Measurements from ENCODE around the gene MYL4.
"Not testable (repeated sequence)": the region's sequence is repeated elsewhere in the genome, so short reads cannot be mapped to it uniquely, and the experiment has no call there.

The MYL4 gene

DNA sequence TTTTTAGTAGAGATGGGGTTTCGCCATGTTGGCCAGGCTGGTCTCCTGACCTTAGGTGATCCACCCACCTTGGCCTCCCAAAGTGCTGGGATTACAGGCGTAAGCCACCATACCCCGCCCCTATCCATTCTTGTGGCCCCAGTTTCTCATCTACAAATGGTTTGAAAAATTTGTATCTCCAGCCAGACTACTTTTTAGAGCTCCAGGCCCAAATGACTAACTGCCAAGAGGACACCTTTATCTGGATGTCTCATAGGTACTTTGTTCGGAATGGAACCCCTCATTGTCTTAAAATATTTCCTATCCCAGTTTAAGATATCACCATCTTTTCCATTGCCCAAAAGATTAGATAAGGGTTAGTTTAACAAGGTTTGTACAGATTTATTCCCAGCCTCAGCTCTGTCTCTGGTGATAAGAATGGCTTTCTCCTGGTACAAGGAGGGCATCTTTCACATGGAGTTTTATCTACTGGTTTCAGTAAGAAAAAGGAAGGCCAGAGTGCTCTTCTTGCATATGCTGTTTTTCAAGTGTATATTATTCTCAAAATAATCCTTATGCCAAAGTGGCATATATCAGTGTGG lies 15.1 kb upstream of the MYL4 start:
- DNase-seq (ENCODE audit: low read depth): no peak

DNA sequence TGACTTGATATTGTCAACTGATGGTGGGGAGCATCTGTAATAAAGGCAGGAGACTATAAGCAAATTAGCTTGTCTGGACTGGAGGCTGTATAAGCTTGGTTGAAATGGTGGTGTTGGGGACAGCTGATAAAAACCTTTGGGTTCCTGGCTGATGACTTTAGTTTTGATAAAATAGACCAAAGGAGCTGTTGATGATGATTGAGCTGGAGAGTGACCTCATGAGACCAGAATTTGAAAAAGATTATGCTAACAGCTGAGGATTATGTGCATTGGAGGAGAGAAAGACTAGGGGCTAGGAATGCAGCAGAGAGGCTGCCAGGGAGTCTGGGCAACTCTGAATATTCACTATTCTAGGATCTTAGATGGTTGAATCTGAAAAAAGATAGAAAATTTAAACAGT lies 11.3 kb upstream of the MYL4 start:
- DNase-seq (ENCODE audit: low read depth): no peak

DNA sequence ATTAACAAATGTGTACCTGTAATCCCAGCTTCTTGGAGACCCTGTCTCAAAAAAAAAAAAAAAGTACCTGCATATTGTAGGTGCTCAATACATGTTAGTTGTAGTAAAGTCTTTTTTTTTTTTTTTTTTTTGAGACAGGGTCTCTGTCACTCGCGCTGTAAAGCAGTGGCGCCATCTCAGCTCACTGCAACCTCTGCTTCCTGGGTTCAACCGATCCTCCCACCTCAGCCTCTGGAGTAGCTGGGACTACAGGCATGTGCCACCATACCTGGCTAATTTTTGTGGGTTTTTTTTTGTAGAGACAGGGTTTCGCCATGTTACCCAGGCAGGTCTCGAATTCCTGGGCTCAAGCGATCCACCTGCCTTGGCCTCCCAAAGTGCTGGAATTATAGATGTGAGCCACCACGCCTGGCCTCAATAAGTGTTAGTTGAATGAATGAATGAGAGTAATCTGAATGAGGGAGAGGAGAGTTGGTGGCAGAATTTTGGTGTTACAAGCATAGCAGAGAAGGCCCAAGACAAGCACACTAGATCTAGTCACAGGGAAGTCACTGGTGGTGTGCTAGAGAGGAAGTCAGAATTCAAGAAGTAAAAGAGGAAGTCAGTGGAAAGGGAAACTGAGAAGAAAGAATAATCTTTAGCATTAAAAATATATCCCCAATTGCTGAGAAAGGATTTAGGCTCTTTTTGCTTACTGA lies 9.4 kb upstream of the MYL4 start:
- no peak for DNase-seq (ENCODE audit: low read depth)

DNA sequence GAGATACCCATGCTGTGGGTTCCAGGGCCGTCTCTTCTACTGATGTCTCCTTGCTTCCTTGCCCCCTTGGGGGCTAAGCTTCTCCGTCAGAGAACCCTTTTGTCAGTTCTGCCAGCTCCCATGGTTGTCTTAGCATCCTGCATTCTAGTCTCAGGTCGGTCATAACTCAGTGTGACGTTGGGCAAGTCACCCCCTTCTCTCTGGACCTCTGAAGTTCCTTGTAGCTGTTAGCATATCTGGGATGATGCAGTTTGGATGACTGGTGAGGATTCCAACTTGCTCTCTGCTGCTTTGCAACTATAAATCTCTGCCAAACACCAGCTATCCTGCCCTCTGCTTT lies 8.9 kb upstream of the MYL4 start:
- no peak for DNase-seq (ENCODE audit: low read depth)

DNA sequence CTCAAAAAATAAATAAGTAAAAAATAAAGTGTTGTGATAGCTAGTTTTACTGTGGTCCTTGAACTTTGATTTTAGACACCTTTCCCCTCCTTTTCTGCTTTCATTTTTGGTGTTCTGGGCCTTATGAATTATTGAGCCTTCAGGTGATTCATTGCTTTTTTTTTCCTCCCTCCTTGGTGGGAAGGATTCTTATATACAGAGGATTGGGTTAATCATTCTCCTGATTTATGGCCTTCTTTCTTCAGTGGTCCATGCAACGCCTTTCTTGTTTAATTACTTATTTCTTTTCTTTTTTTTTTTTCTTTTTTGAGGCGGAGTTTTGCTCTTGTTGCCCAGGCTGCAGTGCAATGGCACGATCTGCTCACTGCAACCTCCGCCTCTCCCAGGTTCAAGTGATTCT lies 8.0 kb upstream of the MYL4 start:
- no peak for DNase-seq (ENCODE audit: low read depth)

DNA sequence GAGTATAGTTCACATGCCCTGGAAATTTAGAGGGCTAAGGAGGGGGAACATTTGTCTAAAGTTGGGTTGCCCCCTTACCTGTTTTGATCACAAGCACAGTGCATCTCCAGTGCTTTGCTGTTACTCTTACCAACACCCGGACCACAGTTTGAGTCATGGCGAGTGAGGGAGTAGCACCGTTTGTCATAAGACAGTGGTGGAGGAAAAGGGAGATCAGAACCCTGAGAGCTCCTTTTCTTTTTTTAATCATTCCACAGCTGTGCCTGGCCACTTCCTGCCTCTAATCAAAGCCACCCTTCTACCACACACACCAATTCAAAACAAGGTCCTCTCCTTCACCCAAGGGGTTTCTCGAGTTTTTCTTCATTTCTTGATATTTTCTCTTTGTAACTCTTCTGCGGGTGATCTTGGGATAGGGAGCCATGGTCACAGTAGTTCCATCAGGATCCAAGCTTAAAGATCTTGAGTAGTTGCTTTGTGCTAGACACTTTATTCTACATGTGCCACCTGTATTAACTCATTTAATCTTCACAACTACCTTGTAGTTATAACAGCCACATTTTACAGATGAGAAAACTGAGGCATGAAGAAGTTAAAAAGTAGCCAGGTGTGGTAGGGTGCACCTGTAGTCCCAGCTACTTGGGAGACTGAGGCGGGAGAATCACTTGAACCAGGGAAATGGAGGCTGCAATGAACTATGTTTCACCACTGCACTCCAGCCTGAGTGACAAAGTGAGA lies 5.0 kb upstream of the MYL4 start:
- peak; percentile 23 for DNase-seq (ENCODE audit: low read depth)

DNA sequence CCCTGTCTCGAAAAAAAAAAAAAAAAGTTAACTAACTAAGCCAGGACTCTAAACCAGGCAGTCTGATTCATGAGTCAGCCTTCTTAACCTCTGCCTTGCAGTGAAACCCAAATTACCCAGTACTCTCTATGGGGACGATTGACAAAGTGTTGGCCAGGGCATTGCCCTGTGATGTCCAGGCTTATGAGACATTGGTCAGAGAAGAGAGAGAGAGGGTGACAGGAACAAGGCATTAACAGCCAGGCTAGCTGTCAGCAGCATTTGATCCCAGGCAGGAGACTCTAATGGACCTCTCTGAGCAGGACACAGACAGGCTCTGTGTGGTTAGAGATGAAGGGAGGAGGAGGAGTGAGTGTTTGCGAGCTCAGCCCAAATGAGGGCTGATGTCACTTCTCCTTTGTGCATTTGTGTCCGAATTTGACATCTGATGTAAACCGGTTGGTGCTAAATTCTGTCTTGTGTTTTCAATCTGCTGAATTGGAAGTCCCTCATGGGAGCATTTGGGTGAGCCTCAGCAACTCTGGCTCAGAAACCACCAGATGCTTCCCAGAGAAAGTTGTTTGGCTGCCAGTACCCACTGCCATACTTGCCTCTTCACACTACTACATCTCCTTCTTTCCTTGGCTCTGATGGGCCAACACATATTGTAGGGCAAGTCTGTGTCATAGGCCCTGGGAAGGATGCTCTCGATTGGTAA lies 4.3 kb upstream of the MYL4 start:
- no peak for DNase-seq (ENCODE audit: low read depth)

DNA sequence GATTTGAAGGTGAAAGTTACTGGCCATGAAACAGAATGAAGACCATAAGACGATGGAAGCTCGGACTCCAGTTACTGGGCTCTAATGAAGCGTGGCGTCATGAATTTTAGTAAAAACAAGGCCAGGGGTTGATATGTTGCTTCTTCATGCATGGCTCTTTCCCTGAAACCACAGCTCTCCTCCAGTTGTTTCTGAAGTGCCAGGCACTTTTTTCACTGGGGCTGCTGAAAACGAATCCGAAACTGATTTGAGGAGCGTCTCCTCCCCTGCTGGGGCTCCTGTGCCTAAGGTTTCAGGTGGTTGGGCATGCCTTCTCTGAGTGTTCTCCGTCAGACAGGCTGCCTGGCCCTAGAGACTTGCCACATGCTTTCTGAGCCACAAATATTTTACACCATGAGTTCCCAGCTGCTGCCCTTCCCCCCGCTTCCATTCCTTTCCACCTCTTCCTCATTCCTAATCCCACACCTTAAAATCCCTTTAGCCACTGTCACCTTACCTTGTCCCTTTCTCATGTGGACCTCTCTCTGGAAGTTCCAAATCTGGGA lies 3.7 kb upstream of the MYL4 start:
- peak; percentile 54 for DNase-seq (ENCODE audit: low read depth)

DNA sequence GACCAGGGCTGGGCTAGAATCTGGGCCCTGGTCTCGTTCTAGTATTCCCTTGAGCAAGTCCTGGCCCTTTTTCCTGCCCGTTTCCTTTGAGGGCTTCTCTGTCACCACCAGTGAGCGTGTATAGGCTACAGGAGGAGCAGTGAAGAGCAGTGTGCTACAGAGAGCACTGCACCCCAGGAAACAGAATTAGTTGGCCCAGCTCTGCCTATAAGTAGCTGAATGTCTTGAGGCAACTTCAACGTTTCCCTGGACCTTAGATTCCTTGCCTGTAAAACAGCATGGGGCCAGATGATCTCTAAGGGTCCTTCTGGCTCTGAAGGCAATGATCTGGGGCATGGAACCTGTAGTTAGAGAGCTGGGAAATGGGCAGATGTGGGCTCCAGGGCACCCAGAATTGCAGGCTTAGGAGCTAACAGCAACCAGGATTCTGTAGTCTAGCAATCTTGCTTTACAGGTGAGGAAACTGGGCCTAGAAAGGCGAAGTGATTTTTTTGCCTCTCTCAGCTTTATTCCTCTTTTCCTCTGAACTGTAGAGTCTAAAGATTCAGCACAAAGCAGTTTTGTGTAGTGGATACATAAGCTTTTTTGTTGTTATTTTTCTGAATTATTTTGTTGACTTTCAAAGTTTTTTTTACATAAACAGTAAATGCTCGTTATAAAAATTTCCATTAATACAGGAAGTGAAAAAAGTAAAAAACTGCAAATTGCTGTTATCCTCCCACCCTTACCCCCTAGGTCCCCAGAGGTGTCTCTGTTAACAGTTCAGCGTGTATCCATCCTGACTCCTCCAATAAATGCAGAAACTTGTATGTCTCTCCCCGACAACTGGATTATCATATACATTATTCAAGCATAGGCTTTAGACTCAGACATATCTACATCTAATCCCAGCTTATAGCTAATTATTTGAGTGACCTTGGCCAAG lies 1.7 kb upstream of the MYL4 start:
- no peak for DNase-seq (ENCODE audit: low read depth)

DNA sequence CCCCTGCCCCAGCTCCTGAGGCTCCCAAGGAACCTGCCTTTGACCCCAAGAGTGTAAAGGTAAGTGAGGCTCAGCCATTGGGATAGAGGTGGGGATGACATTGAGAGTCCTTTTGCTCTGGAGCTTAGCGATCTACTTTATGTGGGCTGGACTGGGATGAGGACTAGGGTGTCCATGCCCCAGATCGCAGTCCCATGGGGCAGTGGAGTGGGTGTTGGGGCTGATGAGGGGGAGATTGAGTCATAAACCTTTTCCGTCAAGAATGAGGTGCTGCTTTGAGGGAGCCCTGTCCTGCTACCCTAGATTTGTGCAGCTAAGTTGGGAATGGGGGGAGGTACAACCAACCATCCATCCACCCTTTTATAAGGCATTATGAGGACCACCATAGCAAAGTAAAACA lies 351 bp downstream of the MYL4 start:
- DNase-seq (ENCODE audit: low read depth): no peak

DNA sequence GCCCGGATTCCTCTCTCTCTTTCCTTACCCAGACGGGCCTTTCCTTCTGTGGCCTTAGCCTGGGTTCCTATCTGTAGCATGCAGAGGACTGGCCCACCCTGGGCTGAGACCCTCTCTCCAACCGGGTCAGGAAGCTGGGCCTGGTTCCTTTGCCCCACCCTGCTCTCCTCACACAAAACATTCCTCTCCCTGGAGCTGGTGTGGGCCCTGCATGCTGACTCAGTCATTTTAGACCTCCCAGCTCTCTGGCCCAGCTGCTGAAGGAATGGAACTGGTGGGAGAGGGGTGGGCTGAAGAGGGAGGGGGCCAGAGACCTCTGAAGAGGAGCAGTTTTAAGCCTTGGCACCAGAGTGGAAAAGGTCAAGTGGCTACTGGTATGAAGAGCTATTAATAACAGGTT lies 957 bp downstream of the MYL4 start:
- DNase-seq (ENCODE audit: low read depth): no peak

DNA sequence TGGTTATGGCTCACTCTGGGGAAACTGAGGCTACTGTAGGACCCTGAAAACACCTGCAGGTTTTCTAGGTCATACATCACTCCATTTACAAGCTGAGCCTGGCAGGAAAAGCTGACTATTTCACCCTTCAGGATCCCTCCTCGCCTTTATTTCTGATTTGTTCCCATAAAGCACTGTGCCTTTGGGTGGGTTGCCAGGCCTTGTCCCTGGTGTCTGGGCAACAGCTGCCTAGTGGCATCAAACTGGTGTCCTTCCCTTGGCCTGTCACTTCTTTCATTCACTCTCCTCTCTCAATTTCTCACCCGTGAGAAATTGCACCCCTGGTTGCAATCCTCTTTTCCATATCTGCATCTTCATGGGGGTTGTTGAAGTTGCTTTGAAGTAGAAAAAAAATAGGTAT lies 1.6 kb downstream of the MYL4 start:
- no peak for DNase-seq (ENCODE audit: low read depth)

DNA sequence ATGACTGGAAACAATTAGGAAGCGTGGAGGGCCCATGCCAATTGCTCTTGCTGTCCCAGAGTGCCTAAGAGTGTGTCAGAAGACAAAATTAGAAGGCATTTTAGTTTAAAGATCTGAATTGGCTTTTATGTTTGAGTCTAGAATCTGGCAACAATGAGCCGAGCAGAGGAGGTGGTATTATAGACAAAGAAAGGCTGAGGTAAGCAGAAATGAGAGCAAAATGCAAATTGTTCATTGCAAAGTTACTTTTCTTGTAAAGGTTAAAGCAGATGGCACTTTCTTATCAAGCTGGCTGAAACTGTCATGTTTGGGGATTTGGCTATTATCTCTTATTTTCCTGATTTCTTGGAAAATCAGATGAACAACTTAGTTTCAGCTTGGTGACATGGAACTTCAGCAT lies 3.3 kb downstream of the MYL4 start:
- no peak for DNase-seq (ENCODE audit: low read depth)

DNA sequence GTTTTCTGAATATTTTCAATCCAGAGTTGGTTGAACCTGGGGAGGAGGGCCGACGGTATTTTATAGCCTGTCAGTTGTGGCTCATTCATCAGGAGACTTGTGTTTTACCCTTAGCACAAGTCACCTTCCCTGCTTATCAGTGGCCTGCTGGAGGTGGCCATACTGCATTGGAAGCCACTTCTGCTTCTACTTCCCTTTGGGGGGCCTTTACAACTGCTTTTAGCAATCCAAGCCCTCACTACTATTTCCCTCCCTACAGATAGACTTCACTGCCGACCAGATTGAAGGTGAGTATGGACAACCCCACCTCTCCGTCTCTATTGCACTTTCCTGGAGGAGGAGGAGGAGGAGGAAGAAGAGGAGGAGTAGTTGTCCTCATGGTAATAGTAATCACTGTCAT lies 4.4 kb downstream of the MYL4 start:
- no peak for DNase-seq (ENCODE audit: low read depth)

DNA sequence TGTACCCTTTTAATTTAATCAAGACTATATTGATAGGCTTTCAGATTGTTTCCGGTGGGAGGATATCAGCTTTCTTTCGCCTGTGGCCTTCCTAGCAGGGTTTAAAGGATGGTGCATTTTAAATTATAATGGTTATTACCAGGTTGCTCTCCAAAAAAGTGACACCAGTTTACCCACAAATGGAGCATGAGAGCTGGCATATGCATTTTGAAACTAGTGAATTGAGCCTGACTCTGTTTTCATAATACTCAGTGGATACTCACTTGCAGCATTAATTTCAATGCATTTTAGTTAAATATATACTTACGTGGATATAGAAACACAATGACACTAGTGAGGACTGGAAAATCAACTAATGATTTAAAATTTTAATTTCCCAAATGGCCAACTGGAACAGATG lies 5.8 kb downstream of the MYL4 start:
- DNase-seq (ENCODE audit: low read depth): no peak

DNA sequence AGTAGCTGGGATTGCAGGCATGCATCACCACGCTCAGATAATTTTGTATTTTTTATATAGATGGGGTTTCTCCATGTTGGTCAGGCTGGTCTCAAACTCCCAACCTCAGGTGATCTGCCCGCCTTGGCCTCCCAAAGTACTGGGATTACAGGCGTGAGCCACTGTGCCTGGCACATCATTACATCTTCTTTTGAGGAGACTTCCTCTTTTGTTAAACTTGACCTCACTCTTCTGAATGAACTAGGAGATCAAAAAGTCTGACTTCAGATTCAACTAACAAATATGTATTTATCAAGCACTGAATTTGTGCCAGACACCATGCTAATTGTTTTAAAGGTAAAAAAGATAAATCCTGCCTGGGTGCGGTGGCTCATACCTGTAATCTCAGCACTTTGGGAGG lies 7.7 kb downstream of the MYL4 start:
- DNase-seq (ENCODE audit: low read depth): not testable (repeated sequence)

DNA sequence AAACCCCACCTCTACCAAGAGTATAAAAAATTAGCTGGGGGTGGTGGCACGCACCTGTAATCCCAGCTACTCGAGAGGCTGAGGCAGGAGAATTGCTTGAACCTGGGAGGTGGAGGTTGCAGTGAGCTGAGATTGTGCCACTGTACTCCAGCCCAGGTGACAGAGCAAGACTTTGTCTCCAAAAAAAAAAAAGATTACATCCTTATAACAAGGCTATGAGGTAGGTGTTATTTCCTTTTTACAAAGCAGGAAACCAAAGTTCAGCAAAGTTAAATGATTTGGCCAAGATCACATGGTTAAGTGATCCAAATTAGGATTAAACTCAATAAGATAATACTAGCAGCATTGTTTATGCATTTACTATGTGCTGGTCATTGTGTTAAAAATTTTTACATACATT lies 8.1 kb downstream of the MYL4 start:
- not testable (repeated sequence) for DNase-seq (ENCODE audit: low read depth)

DNA sequence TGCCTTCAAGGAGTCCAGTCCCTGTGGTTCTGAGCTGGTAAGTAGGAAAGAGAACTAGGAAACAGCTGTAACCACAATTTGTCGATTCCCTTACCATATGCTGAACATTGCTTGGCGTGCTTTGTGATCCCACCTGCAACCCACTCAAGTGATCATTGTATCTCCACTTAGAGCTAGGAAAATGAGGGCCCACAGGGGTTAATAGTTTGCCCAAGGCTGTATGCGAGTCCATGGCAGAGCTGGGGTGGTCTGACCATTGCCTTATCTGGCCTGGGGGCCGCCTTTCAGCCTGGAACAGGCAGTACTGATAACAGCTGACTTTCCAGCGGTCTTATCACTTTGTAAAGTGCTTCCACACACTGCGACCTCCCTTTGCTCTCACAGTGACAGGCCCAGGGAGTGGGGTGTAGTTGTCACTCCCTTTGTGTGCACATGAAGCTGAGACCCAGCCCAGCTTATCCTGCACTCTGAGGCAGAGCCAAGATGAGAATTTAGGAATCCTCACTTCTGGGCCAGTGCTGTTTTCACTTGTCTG lies 9.8 kb downstream of the MYL4 start:
- DNase-seq (ENCODE audit: low read depth): no peak

DNA sequence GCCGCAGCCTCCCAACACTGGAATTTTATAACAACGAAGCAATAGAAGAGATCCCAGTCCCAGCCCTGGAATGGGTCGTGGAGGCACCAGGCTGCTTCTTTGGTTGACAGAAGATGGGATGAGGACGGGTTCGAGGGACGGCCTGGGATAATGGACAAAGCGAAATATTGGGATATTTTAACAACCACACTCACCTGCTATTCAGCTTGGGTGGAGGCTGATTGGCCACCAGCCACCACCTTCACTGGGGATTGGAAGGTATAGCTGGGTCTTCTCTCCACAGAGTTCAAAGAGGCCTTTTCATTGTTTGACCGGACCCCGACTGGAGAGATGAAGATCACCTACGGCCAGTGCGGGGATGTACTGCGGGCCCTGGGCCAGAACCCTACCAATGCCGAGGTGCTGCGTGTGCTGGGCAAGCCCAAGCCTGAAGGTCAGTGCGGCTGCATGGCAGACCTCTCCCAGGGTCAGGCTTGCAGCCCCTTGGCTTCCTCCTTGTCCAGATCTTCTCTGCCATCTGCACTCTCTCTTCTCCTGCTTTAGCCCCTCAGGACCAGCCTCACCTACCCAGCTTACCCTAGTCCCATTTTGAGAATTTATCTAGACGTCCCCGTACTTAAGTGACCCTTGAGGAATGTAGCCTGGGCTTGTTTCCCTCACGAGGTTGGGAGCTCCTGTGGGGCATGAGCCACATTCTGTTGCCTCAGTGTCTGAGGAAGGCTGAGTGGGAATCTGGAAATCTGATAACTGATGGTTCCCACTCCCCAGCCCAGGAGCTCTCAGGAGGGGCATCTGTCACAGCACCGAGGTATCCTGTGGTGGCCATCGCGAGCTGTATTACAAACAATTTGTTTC lies 10.7 kb downstream of the MYL4 start:
- DNase-seq (ENCODE audit: low read depth): no peak

DNA sequence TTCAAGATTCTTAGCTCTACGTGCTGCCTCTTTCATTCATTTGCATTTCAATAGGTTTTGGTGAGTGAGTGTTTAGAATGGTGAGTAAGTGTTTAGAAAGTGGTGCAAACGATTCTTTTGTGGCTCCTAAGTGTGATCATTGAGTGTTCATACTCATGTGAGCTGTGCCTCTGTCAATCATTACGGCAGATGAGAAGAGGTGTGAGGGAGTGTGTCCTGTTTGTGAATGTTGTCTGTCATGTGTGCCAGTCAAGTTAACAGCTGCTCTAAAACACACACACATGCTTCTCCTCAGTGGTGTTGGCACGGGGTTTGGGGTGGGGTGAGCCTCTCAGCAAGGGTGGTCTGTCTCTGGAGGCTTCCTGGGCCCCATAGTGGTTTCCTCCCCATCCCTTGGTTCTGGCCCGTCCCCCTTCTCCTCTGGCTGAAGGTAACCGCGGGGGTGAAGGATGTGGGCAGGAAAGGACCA lies 11.4 kb downstream of the MYL4 start:
- DNase-seq (ENCODE audit: low read depth): no peak

Data from activated T-helper 1 cell treated with Interleukin-2 at 50 U/mL for 16 hours (primary cell).